GM21717 (cell line): Measurements from ENCODE around the gene CXorf38.

Source experiments
- ATAC-seq: cut with Tn5 transposase; IDR thresholded peaks from one replicate; pipeline ENCODE4 v1.9.1; 2021; ENCODE audit warnings: mild to moderate bottlenecking, moderate library complexity; ENCODE audit not compliant: unreplicated experiment

The CXorf38 gene

GRCh38 chrX:40647307-40648197 lies at the start of gene CXorf38:
Gene CXorf38 (minus strand): TSS chrX:40647561. CDS start chrX:40647520, 41 bp downstream.
- peak; percentile 71 for ATAC-seq

DNA sequence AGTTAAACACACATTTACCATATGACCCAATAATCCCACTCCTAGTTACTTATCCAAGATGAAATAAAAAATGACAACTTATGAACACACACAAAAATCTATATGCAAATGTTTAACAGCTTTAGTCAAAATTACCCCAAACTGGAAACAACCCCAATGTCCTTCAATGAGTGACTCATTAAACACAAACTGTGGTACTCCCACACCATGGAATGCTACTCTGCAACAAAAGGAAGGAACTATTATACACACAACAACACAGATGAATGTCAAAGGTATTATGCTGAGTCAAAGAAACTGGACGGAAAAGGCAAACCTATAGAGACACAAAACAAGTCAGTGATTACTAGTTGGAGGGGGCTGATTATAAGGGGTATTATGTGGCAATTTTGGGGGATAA lies 47.4 kb upstream of the CXorf38 start:
- ATAC-seq, result no peak

GRCh38 chrX:40688929-40689328 lies 41.6 kb upstream of the CXorf38 start:
- ATAC-seq, result no peak

DNA sequence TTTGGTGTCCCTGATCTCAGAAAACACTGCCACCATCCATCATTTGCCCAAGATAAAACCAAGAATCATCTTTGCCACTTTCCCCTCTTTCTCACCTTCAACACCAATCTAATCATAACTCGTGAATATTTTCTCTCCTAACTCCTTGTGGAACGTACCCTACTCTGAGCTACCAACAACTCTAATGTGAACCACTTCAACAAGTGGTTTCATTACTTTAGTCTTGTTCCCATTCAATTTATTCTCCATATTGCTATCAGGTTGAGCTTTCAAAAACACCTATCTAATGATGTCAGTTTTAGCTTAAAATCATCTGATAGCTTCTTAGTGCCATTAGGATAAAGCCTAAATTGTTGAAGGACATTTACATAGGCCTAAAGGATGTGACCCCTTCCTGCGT lies 39.8 kb upstream of the CXorf38 start:
- ATAC-seq, result no peak

DNA sequence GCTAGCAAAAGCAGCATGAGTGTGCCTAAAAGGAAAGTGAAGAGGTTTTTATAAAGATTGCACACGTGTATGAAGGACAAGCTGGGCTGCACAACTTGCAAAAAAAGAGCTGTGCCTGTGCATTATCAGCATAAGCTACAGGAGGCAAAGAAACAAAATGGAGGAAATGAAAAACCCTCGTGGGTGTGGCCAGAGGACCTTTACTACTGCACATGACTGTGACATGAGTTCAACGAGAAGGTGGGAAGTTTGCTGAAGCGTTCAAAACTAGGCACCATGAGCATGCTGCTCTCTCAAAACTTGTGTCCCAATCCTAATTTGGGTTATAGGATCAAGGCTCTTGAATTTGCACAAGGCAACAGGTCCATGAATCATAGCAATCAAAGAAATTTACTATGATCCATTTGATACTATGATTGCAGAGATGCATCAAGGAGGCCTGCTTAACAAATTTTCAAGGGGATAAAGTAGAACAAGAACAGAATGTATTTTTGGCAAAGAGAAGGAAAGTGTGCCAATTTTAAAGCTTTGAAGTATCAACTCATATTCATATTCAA lies 38.1 kb upstream of the CXorf38 start:
- no peak for ATAC-seq

GRCh38 chrX:40684092-40684491 lies 36.7 kb upstream of the CXorf38 start:
- ATAC-seq, result no peak

- no peak for ATAC-seq
Measured at GRCh38 chrX:40683245-40683644, 35.9 kb upstream of the CXorf38 start.

DNA sequence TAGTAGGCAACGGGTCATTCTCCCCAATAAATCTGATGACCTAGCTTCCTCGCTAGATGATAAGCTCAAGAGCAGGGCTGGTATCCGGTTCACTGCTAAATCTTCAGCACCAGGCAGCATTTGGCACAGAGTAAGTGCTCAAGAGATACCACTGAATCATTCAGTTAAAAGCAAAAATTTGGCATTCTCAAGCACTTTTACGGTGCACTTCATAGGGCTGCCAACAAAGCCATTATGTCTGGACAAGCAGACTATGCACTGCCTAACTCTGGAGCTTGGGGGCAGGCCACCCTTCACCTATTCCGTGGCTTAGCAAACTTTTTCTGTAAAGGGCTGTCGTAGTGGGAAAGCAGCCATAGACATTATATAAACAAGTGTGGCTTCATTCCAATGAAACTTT lies 23.8 kb upstream of the CXorf38 start:
- no peak for ATAC-seq

- no peak for ATAC-seq
Measured at GRCh38 chrX:40663880-40664630, 16.7 kb upstream of the CXorf38 start.

- no peak for ATAC-seq
Measured at GRCh38 chrX:40663078-40663740, 15.8 kb upstream of the CXorf38 start.

DNA sequence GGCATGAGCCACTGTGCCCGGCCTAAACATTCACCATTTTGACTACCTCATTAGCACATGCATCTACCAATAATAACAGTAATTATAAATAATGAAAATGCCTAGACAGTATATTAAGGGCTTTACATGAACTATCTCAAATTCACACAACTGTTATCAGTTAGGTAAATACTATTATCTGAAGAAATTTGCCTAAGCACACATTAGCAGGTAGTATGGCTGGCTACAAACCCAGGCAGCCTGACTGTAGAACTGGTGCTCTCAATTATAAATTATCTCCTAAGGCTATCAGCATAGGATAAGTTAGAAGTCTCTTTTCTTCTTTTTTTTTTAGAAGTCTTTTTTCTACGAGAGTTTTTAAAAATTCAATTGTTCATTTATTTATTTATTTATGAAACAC lies 14.1 kb upstream of the CXorf38 start:
- ATAC-seq, result no peak

DNA sequence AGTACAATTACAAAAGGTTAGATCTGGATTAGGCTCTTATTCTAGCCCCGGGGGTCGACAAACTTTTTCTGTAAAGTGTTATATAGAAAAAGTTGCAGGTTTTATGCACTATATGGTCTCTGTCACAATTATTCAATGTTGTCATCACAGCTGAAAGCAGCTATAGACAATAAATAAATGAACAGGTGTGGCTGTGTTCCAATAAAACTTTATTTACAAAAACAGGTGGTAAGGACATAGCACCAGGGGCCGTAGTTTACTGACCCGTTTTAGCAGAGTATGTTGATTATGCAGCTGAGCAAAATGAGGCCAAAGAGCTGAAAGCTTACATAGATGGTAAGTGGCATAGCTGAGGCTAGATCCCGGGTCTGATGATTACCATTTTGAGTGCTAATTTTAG lies 13.0 kb upstream of the CXorf38 start:
- ATAC-seq, result no peak

- ATAC-seq, result no peak
Measured at GRCh38 chrX:40653535-40653934, 6.2 kb upstream of the CXorf38 start.

- ATAC-seq, result no peak
Measured at GRCh38 chrX:40652664-40653063, 5.3 kb upstream of the CXorf38 start.

GRCh38 chrX:40651620-40652223 lies 4.4 kb upstream of the CXorf38 start:
- no peak for ATAC-seq

- peak; percentile 23 for ATAC-seq
Measured at GRCh38 chrX:40646489-40647306, 663 bp downstream of the CXorf38 start.

DNA sequence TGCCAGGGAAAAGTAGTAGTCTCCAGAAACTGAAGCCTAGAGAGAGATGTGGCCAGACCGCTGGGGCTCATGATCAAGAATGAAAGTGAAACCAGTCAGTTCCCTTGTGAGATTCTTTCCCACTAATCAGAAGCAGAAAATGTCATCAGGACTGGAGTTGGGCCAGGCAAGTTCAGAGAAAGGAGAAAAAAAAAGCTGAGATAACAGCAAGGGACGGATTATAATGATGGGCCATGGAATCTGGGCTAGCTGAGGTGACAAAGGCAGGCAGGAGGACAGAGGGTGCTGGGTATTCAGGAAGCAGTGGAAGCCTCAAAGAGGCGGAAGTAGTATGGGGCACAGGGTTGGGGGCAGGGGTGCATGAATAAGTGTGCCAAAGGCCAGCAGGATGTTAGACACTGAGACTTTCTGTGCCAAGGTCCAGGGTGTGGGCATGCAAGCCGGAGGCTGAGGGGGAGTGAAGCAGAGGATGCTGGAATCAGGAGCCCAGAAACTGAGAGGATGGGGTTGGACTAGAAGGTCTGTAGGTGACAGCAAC lies 2.5 kb downstream of the CXorf38 start:
- peak; percentile 34 for ATAC-seq

- no peak for ATAC-seq
Measured at GRCh38 chrX:40644176-40644575, 3.2 kb downstream of the CXorf38 start.

DNA sequence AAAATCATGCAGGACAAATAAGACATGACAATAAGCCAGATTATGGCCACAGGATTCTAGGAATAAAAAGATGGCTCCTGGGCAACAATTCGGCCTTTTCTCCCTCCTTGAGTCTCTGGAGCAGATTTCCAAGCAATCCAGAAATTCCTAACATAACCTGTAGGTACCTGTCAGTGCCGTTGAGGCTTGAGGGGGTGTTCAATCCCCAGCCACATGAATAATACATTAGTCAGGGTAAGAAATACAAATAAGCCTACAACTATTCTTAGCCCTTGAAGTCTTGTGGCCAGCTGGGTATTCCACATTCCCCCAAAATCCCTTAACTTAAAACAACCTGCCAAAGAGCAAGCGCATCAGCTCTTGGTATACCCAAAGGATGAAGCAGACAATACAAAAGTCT lies 9.7 kb downstream of the CXorf38 start:
- ATAC-seq, result no peak

DNA sequence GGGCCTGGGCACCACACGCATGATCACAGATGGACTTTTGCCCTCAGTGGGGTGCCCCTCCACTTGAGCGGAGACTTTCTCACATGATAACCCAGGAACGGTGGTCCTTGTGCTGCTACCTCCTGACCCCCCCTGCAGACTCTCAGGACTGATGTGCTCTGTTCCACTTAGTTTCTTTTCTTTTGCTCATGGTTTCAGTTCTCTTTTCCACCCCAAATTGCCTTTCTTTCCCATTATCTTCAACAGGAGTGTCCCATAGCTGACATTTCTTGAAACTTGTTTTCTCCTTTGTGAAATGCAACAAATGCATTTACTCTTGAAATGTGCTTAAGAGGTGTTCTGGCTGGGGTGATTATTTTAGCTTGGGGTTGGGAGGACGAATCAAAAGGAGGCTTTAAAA lies 15.2 kb downstream of the CXorf38 start:
- no peak for ATAC-seq
